Panc1 (cell line): ENCODE measurements around the gene NAGS. TPM values are rescaled to one million over a fixed set of nuclear protein-coding genes. Genes with fewer than 3 reads are reported as not detected.
A peak's percentile ranks its signal among the peaks of the same experiment; 100 is the strongest.
"Not testable (repeated sequence)": the region's sequence is repeated elsewhere in the genome, so short reads cannot be mapped to it uniquely, and the experiment has no call there.

ENCODE experiments used
- ATAC-seq: fragments of 200-7000 bp; cut with Tn5 transposase; 2 replicates; pipeline ENCODE4 v1.9.1; 2020; ENCODE audit warnings: mild to moderate bottlenecking, moderate library complexity
- BruUV-seq: library from RNA; stranded (reverse); fragments of 400-500 nt; replicated peaks from 2 replicates; lab custom pipeline; 2021; lab: Mats Ljungman, UMichigan
- CTCF ChIA-PET: fragments of 300-600 bp; sonication (Branson Sonifier 250); formaldehyde crosslinking; loops from one replicate; lab custom pipeline; 2022; ENCODE audit warnings: antibody characterized with exemption; lab: Charles Lee
- POLR2A ChIA-PET: fragments of 300-600 bp; sonication (Branson Sonifier 250); formaldehyde crosslinking; loops from one replicate; lab custom pipeline; 2022; ENCODE audit warnings: antibody characterized with exemption; lab: Charles Lee
- DNase-seq: peaks from one replicate; pipeline ENCODE4 v3.0.0-alpha.2; 2010; ENCODE audit warnings: low read depth, low spot score
- H3K27ac ChIP-seq: 2 replicates; pipeline ENCODE4 v1.5.1; 2011; ENCODE audit warnings: mild to moderate bottlenecking, low read length, inconsistent platforms
- H3K27me3 ChIP-seq: fragments of 200-500 bp; sonication (Bioruptor generic); 2 replicates; pipeline ENCODE4 v1.6.0; 2014; ENCODE audit warnings: low read length, inconsistent platforms; ENCODE audit not compliant: control insufficient read depth, insufficient read depth
- H3K36me3 ChIP-seq: fragments of 200-500 bp; sonication (Bioruptor generic); 2 replicates; pipeline ENCODE4 v1.5.1; 2014; ENCODE audit warnings: inconsistent platforms, mild to moderate bottlenecking, low read length, moderate library complexity; ENCODE audit not compliant: control insufficient read depth, insufficient read depth
- H3K4me1 ChIP-seq: 2 replicates; pipeline ENCODE4 v1.5.1; 2011; ENCODE audit warnings: inconsistent platforms, mild to moderate bottlenecking, low read length, moderate library complexity; ENCODE audit not compliant: control insufficient read depth, insufficient read depth
- H3K4me3 ChIP-seq, 2 experiments: 2 replicates each; pipeline ENCODE4 v1.5.1; 2011 to 2012; ENCODE audit warnings: low read depth in 2 of 2, low read length in 2 of 2, mild to moderate bottlenecking in 2 of 2, inconsistent platforms in 1 of 2, moderate library complexity in 1 of 2
- H3K9me3 ChIP-seq: fragments of 200-500 bp; sonication (Bioruptor generic); 2 replicates; pipeline ENCODE4 v1.5.1; 2014; ENCODE audit warnings: low read depth, mild to moderate bottlenecking, inconsistent platforms, low read length, moderate library complexity; ENCODE audit not compliant: control insufficient read depth, insufficient read depth
- CTCF ChIP-seq: fragments of 450-650 bp; IDR thresholded peaks from 2 replicates; pipeline ENCODE4 v1.5.1; 2017; ENCODE audit warnings: mild to moderate bottlenecking
- POLR2AphosphoS5 ChIP-seq: IDR thresholded peaks from 2 replicates; pipeline ENCODE4 v1.6.1; 2012; ENCODE audit warnings: mild to moderate bottlenecking, low read depth, low read length, moderate library complexity
- REST ChIP-seq, 2 experiments: IDR thresholded peaks; 2 replicates each; pipeline ENCODE4 v1.6.1; 2011 to 2012; ENCODE audit warnings: low read depth in 2 of 2, control low read depth in 1 of 2, low read length in 1 of 2, mild to moderate bottlenecking in 1 of 2, moderate library complexity in 1 of 2; ENCODE audit not compliant: insufficient read depth in 1 of 2
- SIN3A ChIP-seq: IDR thresholded peaks from 2 replicates; pipeline ENCODE4 v1.6.1; 2012; ENCODE audit warnings: low read depth, mild to moderate bottlenecking, low read length, moderate library complexity, borderline replicate concordance; ENCODE audit not compliant: insufficient read depth
- TCF7L2 ChIP-seq: IDR thresholded peaks from 2 replicates; pipeline ENCODE4 v1.6.1; 2011; ENCODE audit warnings: mild to moderate bottlenecking, low read depth, low read length, inconsistent platforms
- in situ Hi-C: cut with HindIII; loops from 2 replicates; pipeline ENCODE4 v1.10.0; 2016; ENCODE audit warnings: low sequenced_read_pairs, low pct_unique_long_range_greater_than_20kb
- intact Hi-C: fragments of 100-400 bp; cut with micrococcal nuclease; formaldehyde crosslinking; loops from one replicate; pipeline ENCODE4 v1.10.0; 2022; ENCODE audit not compliant: unreplicated experiment
- total RNA-seq: library from RNA; stranded (reverse); gene quantifications from one replicate; pipeline ENCODE4 v1.2.1, GENCODE V29; 2021; ENCODE audit not compliant: unreplicated experiment

NAGS gene
- total RNA-seq, 1 experiment from 2014 or later, result 2.7 TPM

GRCh38 chr17:43994272-43995149 is 9.9 kb upstream of the NAGS start:
- DNase-seq (no peak), ATAC-seq (peak; percentile 94)
- ChIA-PET POLR2A (no interaction called here), CTCF (interaction anchor here (0.6 to 1.5 kb wide), 3 partner anchors 11 to 104 kb away, joined by 3 to 7 read pairs (median 3); no protein-coding TSS in a partner anchor)
- no peak overlapping the region for H3K27ac ChIP-seq
- TF ChIP-seq TCF7L2, result no peak
- TF ChIP-seq CTCF, result peak; percentile 90
- no peak for TF ChIP-seq POLR2AphosphoS5
- no peak for TF ChIP-seq REST (IDR thresholded peaks at IDR 0.05; ENCODE audit: insufficient read depth in 1 of 2, low read depth in 2 of 2, low read length in 1 of 2)
- peak overlapping the region; percentile 29 to 51 for H3K4me3 ChIP-seq
- intact Hi-C loops (loop anchor here (2.0 kb wide), 2 partner anchors 52 to 116 kb away; partner anchors contain the start of gene PPY), in situ Hi-C loops (no loop called here)
- H3K36me3 ChIP-seq, result no peaks in the 10 kb centered on the region
- H3K4me1 ChIP-seq, result no peaks in the 10 kb centered on the region
- H3K9me3 ChIP-seq, result no peaks in the 10 kb centered on the region
- no peaks in the 10 kb centered on the region for H3K27me3 ChIP-seq
- no TSS peak for BruUV-seq

- ChIA-PET POLR2A (no interaction called here), CTCF (interaction anchor here (0.7 to 1.5 kb wide), 3 partner anchors 12 to 131 kb away, joined by 3 to 10 read pairs (median 3); no protein-coding TSS in a partner anchor)
- DNase-seq (no peak), ATAC-seq (no peak)
- H3K27me3 ChIP-seq, result no peaks in the 10 kb centered on the region
- intact Hi-C loops (loop anchor here (2.0 kb wide), 2 partner anchors 52 to 116 kb away; partner anchors contain the start of gene PPY), in situ Hi-C loops (no loop called here)
- H3K4me1 ChIP-seq, result no peaks in the 10 kb centered on the region
- no peaks in the 10 kb centered on the region for H3K36me3 ChIP-seq
- H3K9me3 ChIP-seq, result no peaks in the 10 kb centered on the region
- TF ChIP-seq POLR2AphosphoS5 (no peak), CTCF (no peak; the same call in 1 of the 2 replicates), TCF7L2 (no peak), SIN3A (no peak), REST (IDR thresholded peaks at IDR 0.05; ENCODE audit: insufficient read depth in 1 of 2, low read depth in 2 of 2, low read length in 1 of 2) (no peak)
- H3K27ac ChIP-seq, result no peak overlapping the region
- no TSS peak for BruUV-seq
- H3K4me3 ChIP-seq, result peak overlapping the region; percentile 29 to 51
Measured at GRCh38 chr17:43995150-43995471, 9.3 kb upstream of the NAGS start.

- H3K4me1 ChIP-seq, POLR2A ChIA-PET, H3K27me3 ChIP-seq, H3K36me3 ChIP-seq, intact Hi-C loops, DNase-seq, H3K4me3 ChIP-seq, BruUV-seq, H3K27ac ChIP-seq, H3K9me3 ChIP-seq, in situ Hi-C loops, ATAC-seq: not testable (repeated sequence)
- CTCF ChIA-PET, result interaction anchor here (0.7 kb wide), 1 partner anchor 53 kb away, joined by 3 read pairs; no protein-coding TSS in a partner anchor
Measured at GRCh38 chr17:43997180-43997579, 7.2 kb upstream of the NAGS start.
